ENCODE results near the gene LIG1. TPM values are rescaled to one million over a fixed set of nuclear protein-coding genes. Genes with fewer than 3 reads are reported as not detected.

LIG1 gene
- total and polyA plus RNA-seq, 2 experiments from 2014 or later, result 79.3 to 96.9 TPM

- no peak for TF ChIP-seq ZNF462 (CRISPR knock-in tag; IDR thresholded peaks at IDR 0.05)
Measured at GRCh38 chr19:48192750-48193149, 22.6 kb upstream of the LIG1 start (continued).

GRCh38 chr19:48190885-48191284 lies 20.7 kb upstream of the LIG1 start:
- no peaks in the 10 kb centered on the region for H3K9me2 ChIP-seq (ENCODE audit: insufficient read depth)
- H3K4me1 ChIP-seq (ENCODE audit: insufficient read depth), result no peaks in the 10 kb centered on the region; the same call in 1 of the 2 replicates
- no peak overlapping the region for H3K4me3 ChIP-seq
- H2AFZ ChIP-seq, result no peak overlapping the region
- H4K20me1 ChIP-seq (replicated peaks; ENCODE audit: insufficient read depth), result no peaks in the 10 kb centered on the region; the same call in 1 of the 2 replicates
- Mint-ChIP-seq H3K27ac (peak overlapping the region; percentile 77; the same call in 1 of the 2 replicates), H3K9me3 (peaks cover 22% of the 10 kb centered on the region; the same call in 2 of the 3 replicates), H3K4me3 (peak overlapping the region; percentile 14; the same call in 2 of the 3 replicates), H3K36me3 (ENCODE audit: low read depth) (peaks cover 42% of the 10 kb centered on the region), H3K4me1 (peaks cover 16% of the 10 kb centered on the region), H3K27me3 (ENCODE audit: insufficient read depth, low read depth, poor library complexity) (peaks cover 16% of the 10 kb centered on the region)
- DNase-seq (ENCODE audit: low spot score), result no peak
- H3K27me3 ChIP-seq (ENCODE audit: insufficient read depth), result no peaks in the 10 kb centered on the region
- no peaks in the 10 kb centered on the region for H3K36me3 ChIP-seq (ENCODE audit: insufficient read depth)
- no peaks in the 10 kb centered on the region for H3K79me2 ChIP-seq (replicated peaks; ENCODE audit: insufficient read depth)
- peak overlapping the region; percentile 16; the same call in 1 of the 2 replicates for H3K4me2 ChIP-seq
- no peaks in the 10 kb centered on the region; the same call in 1 of the 2 replicates for H3F3A ChIP-seq (replicated peaks; ENCODE audit: low read depth)
- TF ChIP-seq POLR2AphosphoS5 (IDR thresholded peaks at IDR 0.05; ENCODE audit: low read depth), result no peak
- ATAC-seq, result no peak
- no peak overlapping the region for H3K27ac ChIP-seq (ENCODE audit: low read depth)

- H3K27ac ChIP-seq (ENCODE audit: low read depth), result peak overlapping the region; percentile 57; the same call in 1 of the 2 replicates
- H3K9me2 ChIP-seq (ENCODE audit: insufficient read depth), result no peaks in the 10 kb centered on the region
- no peaks in the 10 kb centered on the region; the same call in 1 of the 2 replicates for H3F3A ChIP-seq (replicated peaks; ENCODE audit: low read depth)
- H3K9me3 Mint-ChIP-seq, result peaks cover 22% of the 10 kb centered on the region; the same call in 2 of the 3 replicates
- peak overlapping the region; percentile 24; the same call in 2 of the 3 replicates for H3K4me3 Mint-ChIP-seq
- ATAC-seq (peak; percentile 94), DNase-seq (ENCODE audit: low spot score) (peak; percentile 98)
- no peaks in the 10 kb centered on the region; the same call in 1 of the 2 replicates for H3K4me1 ChIP-seq (ENCODE audit: insufficient read depth)
- peaks cover 42% of the 10 kb centered on the region for H3K36me3 Mint-ChIP-seq (ENCODE audit: low read depth)
- H3K79me2 ChIP-seq (replicated peaks; ENCODE audit: insufficient read depth), result no peaks in the 10 kb centered on the region
- H2AFZ ChIP-seq, result no peak overlapping the region
- peak overlapping the region; percentile 90 for H3K27ac Mint-ChIP-seq
- H3K4me2 ChIP-seq, result peak overlapping the region; percentile 16; the same call in 1 of the 2 replicates
- peaks cover 16% of the 10 kb centered on the region for H3K4me1 Mint-ChIP-seq
- no peak overlapping the region for H3K4me3 ChIP-seq
- no peaks in the 10 kb centered on the region; the same call in 1 of the 2 replicates for H4K20me1 ChIP-seq (replicated peaks; ENCODE audit: insufficient read depth)
- H3K27me3 Mint-ChIP-seq (ENCODE audit: insufficient read depth, low read depth, poor library complexity), result peaks cover 14% of the 10 kb centered on the region
- no peaks in the 10 kb centered on the region for H3K36me3 ChIP-seq (ENCODE audit: insufficient read depth)
- H3K27me3 ChIP-seq (ENCODE audit: insufficient read depth), result no peaks in the 10 kb centered on the region
- TF ChIP-seq CREB1 (CRISPR knock-in tag; IDR thresholded peaks at IDR 0.05; ENCODE audit: low read depth), result peak; percentile 73
- TF ChIP-seq NANOG (IDR thresholded peaks at IDR 0.05; ENCODE audit: borderline replicate concordance), result no peak
- peak; percentile 58 to 68 for TF ChIP-seq CTCF (conservative IDR thresholded peaks at IDR 0.05; ENCODE audit: low read depth in 2 of 2)
- TF ChIP-seq JUNB (IDR thresholded peaks at IDR 0.05; ENCODE audit: unreplicated experiment), result no peak
- TF ChIP-seq STAT1 (IDR thresholded peaks at IDR 0.05; ENCODE audit: unreplicated experiment), result no peak
- TF ChIP-seq ZNF331 (CRISPR knock-in tag; IDR thresholded peaks at IDR 0.05; ENCODE audit: low read depth), result no peak
- peak; percentile 71 for TF ChIP-seq POLR2AphosphoS5 (IDR thresholded peaks at IDR 0.05; ENCODE audit: low read depth)
- no peak for TF ChIP-seq ZNF114 (CRISPR knock-in tag; IDR thresholded peaks at IDR 0.05)
Measured at GRCh38 chr19:48190288-48190884, 20.2 kb upstream of the LIG1 start.
